Prostate gland (tissue), 2 donors: ENCODE results near the gene AK9. TPM values are rescaled to one million over a fixed set of nuclear protein-coding genes. Genes with fewer than 3 reads are reported as not detected.

Experiments used
- DNase-seq: peaks from one replicate; pipeline ENCODE4 v3.0.0-alpha.2; 2019; ENCODE audit warnings: low spot score
- H3K27ac ChIP-seq, 2 donors: fragments of 200-600 bp; sonication (generic); 2 replicates each; pipeline ENCODE4 v1.5.1; 2017 to 2019
- H3K27me3 ChIP-seq: fragments of 200-600 bp; sonication (generic); replicated peaks from 2 replicates; pipeline ENCODE4 v1.5.1; 2019; ENCODE audit not compliant: insufficient read depth
- H3K36me3 ChIP-seq, 2 donors: fragments of 200-600 bp; sonication (generic); 1 replicate in 1 of 2; 2 replicates in 1 of 2; pipeline versions ENCODE4 v1.5.1 to v1.8.1; 2017 to 2019
- H3K4me1 ChIP-seq: fragments of 200-600 bp; sonication (generic); replicated peaks from 2 replicates; pipeline ENCODE4 v1.5.1; 2019
- H3K4me3 ChIP-seq, 2 donors: fragments of 200-600 bp; sonication (generic); 2 replicates each; pipeline ENCODE4 v1.5.1; 2017 to 2019
- H3K9me3 ChIP-seq: fragments of 200-600 bp; sonication (generic); 2 replicates; pipeline ENCODE4 v1.5.1; 2017
- CTCF ChIP-seq, 4 experiments: fragments of 200-600 bp in 2 of 4; fragments of 450-650 bp in 2 of 4; sonication (generic) in 2 of 4; IDR thresholded peaks; 1 replicate in 3 of 4; 2 replicates in 1 of 4; pipeline ENCODE4 v1.5.1; 2016 to 2019; ENCODE audit warnings: antibody characterized with exemption in 4 of 4, mild to moderate bottlenecking in 2 of 4, moderate library complexity in 2 of 4
- POLR2A ChIP-seq: fragments of 450-650 bp; IDR thresholded peaks from one replicate; pipeline ENCODE4 v1.6.1; 2016; ENCODE audit warnings: antibody characterized with exemption, mild to moderate bottlenecking
- POLR2AphosphoS5 ChIP-seq: sonication (generic); formaldehyde crosslinking; IDR thresholded peaks from one replicate; pipeline ENCODE4 v1.6.1; 2017; ENCODE audit warnings: antibody characterized with exemption
- WGBS: methylation state at CpG from one replicate; pipeline ENCODE4 v1.1.5; 2018; 5-methylcytosine and 5-hydroxymethylcytosine counted together
- intact Hi-C: fragments of 100-400 bp; cut with DNase I; formaldehyde crosslinking; loops from one replicate; pipeline ENCODE4 v1.14.2; 2022
- total RNA-seq, 2 donors: library from RNA; depleted of rRNA; stranded (reverse); fragments of >200 nt; gene quantifications; one replicate each; pipeline ENCODE4 v1.1.0, GENCODE V29; 2016

AK9 gene
- total RNA-seq, 2 donors from 2014 or later = 4.5 to 22.0 TPM

GRCh38 chr6:109448615-109449014 lies 242.4 kb downstream of the AK9 start:
- no peaks in the 10 kb centered on the region for H3K9me3 ChIP-seq
- intact Hi-C loops = no loop called here
- DNase-seq = no peak
- TF ChIP-seq CTCF (IDR thresholded peaks at IDR 0.05) (no peak), POLR2AphosphoS5 (no peak), POLR2A (no peak)
- H3K4me3 ChIP-seq = no peak overlapping the region
- no peak overlapping the region for H3K27ac ChIP-seq
- WGBS = 85% methylated on average over 7 of the region's 7 CpGs
- peaks cover 0 to 10% of the 10 kb centered on the region in 2 donors for H3K36me3 ChIP-seq
- no peaks in the 10 kb centered on the region for H3K4me1 ChIP-seq
- no peaks in the 10 kb centered on the region for H3K27me3 ChIP-seq

GRCh38 chr6:109447878-109448555 lies 243.0 kb downstream of the AK9 start:
- TF ChIP-seq CTCF (IDR thresholded peaks at IDR 0.05) (no peak), POLR2AphosphoS5 (no peak)
- H3K36me3 ChIP-seq = peaks cover 0 to 10% of the 10 kb centered on the region in 2 donors
- no peaks in the 10 kb centered on the region for H3K9me3 ChIP-seq
- 86% methylated on average over 8 of the region's 8 CpGs for WGBS
- no peaks in the 10 kb centered on the region for H3K27me3 ChIP-seq
- H3K4me1 ChIP-seq = no peaks in the 10 kb centered on the region
- H3K27ac ChIP-seq = no peak overlapping the region
- intact Hi-C loops = no loop called here
- no peak for DNase-seq
- no peak overlapping the region for H3K4me3 ChIP-seq

- DNase-seq = no peak
- Histone ChIP-seq H3K27me3 (no peaks in the 10 kb centered on the region), H3K4me1 (no peaks in the 10 kb centered on the region), H3K27ac (no peak overlapping the region), H3K4me3 (no peak overlapping the region), H3K9me3 (no peaks in the 10 kb centered on the region), H3K36me3 (peaks cover 0 to 10% of the 10 kb centered on the region in 2 donors)
- intact Hi-C loops = no loop called here
- no peak for TF ChIP-seq POLR2A
- no peak for TF ChIP-seq CTCF (IDR thresholded peaks at IDR 0.05)
- TF ChIP-seq POLR2AphosphoS5 = no peak
- 89% methylated on average over 10 of the region's 10 CpGs for WGBS
Measured at GRCh38 chr6:109447087-109447486, 243.9 kb downstream of the AK9 start.

GRCh38 chr6:109446541-109446940 lies 244.5 kb downstream of the AK9 start:
- intact Hi-C loops = no loop called here
- Histone ChIP-seq H3K4me3 (no peak overlapping the region), H3K4me1 (no peaks in the 10 kb centered on the region), H3K27me3 (no peaks in the 10 kb centered on the region), H3K36me3 (peaks cover 0 to 10% of the 10 kb centered on the region in 2 donors), H3K27ac (no peak overlapping the region), H3K9me3 (no peaks in the 10 kb centered on the region)
- WGBS = 82% methylated on average over 8 of the region's 8 CpGs
- DNase-seq = no peak
- no peak for TF ChIP-seq POLR2A
- TF ChIP-seq CTCF (IDR thresholded peaks at IDR 0.05) = no peak
- no peak for TF ChIP-seq POLR2AphosphoS5

- no peaks in the 10 kb centered on the region for H3K9me3 ChIP-seq
- DNase-seq = no peak
- TF ChIP-seq POLR2AphosphoS5 (no peak), CTCF (IDR thresholded peaks at IDR 0.05) (no peak), POLR2A (no peak)
- no peaks in the 10 kb centered on the region for H3K4me1 ChIP-seq
- no peaks in the 10 kb centered on the region for H3K27me3 ChIP-seq
- no peak overlapping the region for H3K4me3 ChIP-seq
- H3K27ac ChIP-seq = no peak overlapping the region
- intact Hi-C loops = no loop called here
- 91% methylated on average over 15 of the region's 15 CpGs for WGBS
- peaks cover 0 to 10% of the 10 kb centered on the region in 2 donors for H3K36me3 ChIP-seq
Measured at GRCh38 chr6:109446072-109446471, 244.9 kb downstream of the AK9 start.
